Gastrocnemius medialis (tissue), 4 donors: ENCODE data around the gene GLIPR1. TPM values are rescaled to one million over a fixed set of nuclear protein-coding genes. Genes with fewer than 3 reads are reported as not detected.

Experiments
- ATAC-seq, 2 donors: fragments of 150-250 bp; one replicate each; pipeline ENCODE4 v1.9.1; 2016
- DNase-seq, 2 donors: peaks; one replicate each; pipeline ENCODE4 v3.0.0-alpha.2; 2019
- H3K27ac ChIP-seq, 4 donors: fragments of 200-600 bp; sonication (generic); 1 replicate in 1 of 4; 2 replicates in 3 of 4; pipeline ENCODE4 v1.5.1; 2016 to 2018; ENCODE audit warnings: mild to moderate bottlenecking in 2 of 4, moderate library complexity in 1 of 4
- H3K27me3 ChIP-seq, 3 donors: fragments of 200-600 bp; sonication (generic) in 2 of 3; 1 replicate in 1 of 3; 2 replicates in 2 of 3; pipeline versions ENCODE4 v1.5.1 to v1.6.0; 2016 to 2019; ENCODE audit warnings: mild to moderate bottlenecking in 1 of 3, moderate library complexity in 1 of 3
- H3K36me3 ChIP-seq, 2 donors: fragments of 200-600 bp; sonication (generic) in 1 of 2; one replicate each; pipeline ENCODE4 v1.5.1; 2017 to 2018
- H3K4me1 ChIP-seq, 2 donors: fragments of 200-600 bp; sonication (generic) in 1 of 2; one replicate each; pipeline ENCODE4 v1.5.1; 2016 to 2017; ENCODE audit warnings: mild to moderate bottlenecking in 2 of 2
- H3K4me3 ChIP-seq, 4 donors: fragments of 200-600 bp; sonication (generic) in 3 of 4; 1 replicate in 1 of 4; 2 replicates in 3 of 4; pipeline ENCODE4 v1.5.1; 2016 to 2019; ENCODE audit warnings: mild to moderate bottlenecking in 2 of 4
- H3K9me3 ChIP-seq, 3 donors: fragments of 200-600 bp; sonication (generic) in 2 of 3; 1 replicate in 1 of 3; 2 replicates in 2 of 3; pipeline ENCODE4 v1.5.1; 2016 to 2019
- CTCF ChIP-seq, 5 experiments: fragments of 450-650 bp in 3 of 5; fragments of 200-600 bp in 2 of 5; sonication (generic) in 2 of 5; IDR thresholded peaks in 4 of 5; conservative IDR thresholded peaks in 1 of 5; 1 replicate in 4 of 5; 2 replicates in 1 of 5; pipeline ENCODE4 v1.5.1; 2016 to 2019; ENCODE audit warnings: antibody characterized with exemption in 5 of 5, mild to moderate bottlenecking in 3 of 5, moderate library complexity in 3 of 5
- POLR2A ChIP-seq, 2 donors: fragments of 450-650 bp; IDR thresholded peaks; one replicate each; pipeline ENCODE4 v1.6.1; 2017; ENCODE audit warnings: antibody characterized with exemption in 2 of 2, mild to moderate bottlenecking in 2 of 2, moderate library complexity in 2 of 2
- in situ Hi-C, 4 donors: fragments of 200-750 bp; cut with MboI; loops; one replicate each; pipeline versions ENCODE4 v1.15.0 to v1.8.0; 2017; ENCODE audit warnings: low sequenced_read_pairs in 4 of 4
- intact Hi-C: fragments of 100-400 bp; cut with DNase I; formaldehyde crosslinking; loops from one replicate; pipeline ENCODE4 v1.15.1; 2023; ENCODE audit warnings: low total_unique reads
- total RNA-seq, 4 donors: library from RNA; depleted of rRNA; stranded (reverse); fragments of >200 nt; gene quantifications; one replicate each; pipeline versions ENCODE4 v1.1.0 to v1.2.3, GENCODE V29; 2016

GLIPR1 gene
- total RNA-seq, 4 donors from 2014 or later: 1.1 to 5.6 (median 2.8) TPM

GRCh38 chr12:75553398-75553797, 72.8 kb downstream of the GLIPR1 start:
- no peak overlapping the region for H3K4me3 ChIP-seq
- intact Hi-C loops (no loop called here), in situ Hi-C loops (no loop called here)
- H3K27ac ChIP-seq: no peak overlapping the region
- H3K9me3 ChIP-seq: no peaks in the 10 kb centered on the region
- DNase-seq (no peak), ATAC-seq (no peak)
- no peaks in the 10 kb centered on the region for H3K36me3 ChIP-seq
- no peaks in the 10 kb centered on the region for H3K27me3 ChIP-seq
- peaks cover 0 to 3% of the 10 kb centered on the region in 2 donors for H3K4me1 ChIP-seq
- no peak for TF ChIP-seq POLR2A (IDR thresholded peaks at IDR 0.05)
- no peak for TF ChIP-seq CTCF (IDR thresholded peaks at IDR 0.05 in 4 of 5, conservative IDR thresholded peaks at IDR 0.05 in 1 of 5)

Other genes with a start within 250 kb of the GLIPR1 start
- 10 to 100 TPM in 2 of 4 donors, 1 to 10 TPM in 2; 3.0 to 21.7 (median 13.6) TPM for gene CAPS2, start 150.4 kb upstream of the GLIPR1 start, total RNA-seq
- gene GLIPR1L1, start 146.1 kb upstream of the GLIPR1 start, total RNA-seq: not detected
- gene GLIPR1L2, start 89.7 kb upstream of the GLIPR1 start, total RNA-seq: 1 to 10 TPM in 1 of 4 donors, under 1 TPM in 2, not detected in 1; 0.33 to 1.0 (median 0.49) TPM
- gene KRR1, start 30.9 kb downstream of the GLIPR1 start, total RNA-seq: 10 to 100 TPM; 26.8 to 43.1 (median 34.8) TPM